ENCODE measurements around the gene UPF2. TPM values are rescaled to one million over a fixed set of nuclear protein-coding genes. Genes with fewer than 3 reads are reported as not detected.

UPF2 gene
- total and polyA plus RNA-seq, 4 donors: 6.6 to 19.6 (median 16.4) TPM

GRCh38 chr10:12027539-12027938, 15.1 kb downstream of the UPF2 start:
- H3K9ac ChIP-seq (ENCODE audit: low read depth in 1 of 2, low read length in 2 of 2): no peak overlapping the region
- H3K36me3 ChIP-seq (ENCODE audit: control insufficient read depth in 4 of 4, insufficient read depth in 3 of 4, low read depth in 1 of 4, low read length in 3 of 4): peaks cover 6 to 18% (median 11%) of the 10 kb centered on the region in 4 donors
- H3K27me3 ChIP-seq (ENCODE audit: control insufficient read depth in 4 of 4, insufficient read depth in 4 of 4, low read length in 3 of 4): no peaks in the 10 kb centered on the region
- H3K4me1 ChIP-seq (ENCODE audit: control insufficient read depth in 4 of 4, insufficient read depth in 4 of 4, low read length in 3 of 4): peaks cover 4 to 9% (median 5%) of the 10 kb centered on the region in 4 donors
- DNase-seq (ENCODE audit: low spot score): no peak
- no peak overlapping the region for H3K4me3 ChIP-seq (ENCODE audit: low read depth in 1 of 3, low read length in 3 of 3)
- TF ChIP-seq ZBTB33 (IDR thresholded peaks at IDR 0.05) (no peak), GABPA (IDR thresholded peaks at IDR 0.05 in 1 of 2, conservative IDR thresholded peaks at IDR 0.05 in 1 of 2) (no peak), RXRA (IDR thresholded peaks at IDR 0.05) (no peak), ATF3 (IDR thresholded peaks at IDR 0.05) (no peak), TAF1 (conservative IDR thresholded peaks at IDR 0.05) (no peak), SP1 (IDR thresholded peaks at IDR 0.05) (no peak), FOXA1 (IDR thresholded peaks at IDR 0.05) (no peak)
- no peaks in the 10 kb centered on the region for H3K9me3 ChIP-seq (ENCODE audit: control insufficient read depth in 4 of 4, low read length in 3 of 4)
- no peak overlapping the region for H3K27ac ChIP-seq (ENCODE audit: low read depth in 1 of 2, low read length in 2 of 2)
- 87% methylated on average over 2 of the region's 2 CpGs for WGBS

GRCh38 chr10:12025591-12025990, 17.0 kb downstream of the UPF2 start:
- Histone ChIP-seq H3K27me3 (ENCODE audit: control insufficient read depth in 4 of 4, insufficient read depth in 4 of 4, low read length in 3 of 4) (no peaks in the 10 kb centered on the region), H3K9me3 (ENCODE audit: control insufficient read depth in 4 of 4, low read length in 3 of 4) (no peaks in the 10 kb centered on the region), H3K4me1 (ENCODE audit: control insufficient read depth in 4 of 4, insufficient read depth in 4 of 4, low read length in 3 of 4) (peaks cover 6 to 24% (median 12%) of the 10 kb centered on the region in 4 donors), H3K4me3 (ENCODE audit: low read depth in 1 of 3, low read length in 3 of 3) (no peak overlapping the region), H3K27ac (ENCODE audit: low read depth in 1 of 2, low read length in 2 of 2) (no peak overlapping the region), H3K36me3 (ENCODE audit: control insufficient read depth in 4 of 4, insufficient read depth in 3 of 4, low read depth in 1 of 4, low read length in 3 of 4) (peaks cover 4 to 18% (median 9%) of the 10 kb centered on the region in 4 donors), H3K9ac (ENCODE audit: low read depth in 1 of 2, low read length in 2 of 2) (no peak overlapping the region)
- TF ChIP-seq ATF3 (IDR thresholded peaks at IDR 0.05): no peak
- TF ChIP-seq FOXA1 (IDR thresholded peaks at IDR 0.05): no peak
- no peak for TF ChIP-seq RXRA (IDR thresholded peaks at IDR 0.05)
- TF ChIP-seq HNF4G (IDR thresholded peaks at IDR 0.05): no peak
- WGBS: 89% methylated on average over 5 of the region's 5 CpGs
- DNase-seq (ENCODE audit: low spot score): no peak

- H3K27ac ChIP-seq (ENCODE audit: low read depth in 1 of 2, low read length in 2 of 2): peak overlapping the region; percentile 17 to 67
- peak overlapping the region in 1 of 2 donors; percentile 30 for H3K9ac ChIP-seq (ENCODE audit: low read depth in 1 of 2, low read length in 2 of 2)
- peaks cover 0 to 5% (median 1%) of the 10 kb centered on the region in 4 donors for H3K36me3 ChIP-seq (ENCODE audit: control insufficient read depth in 4 of 4, insufficient read depth in 3 of 4, low read depth in 1 of 4, low read length in 3 of 4)
- WGBS: 11% methylated on average over 1 of the region's 1 CpG
- no peak for DNase-seq (ENCODE audit: low spot score)
- TF ChIP-seq RXRA (IDR thresholded peaks at IDR 0.05) (no peak), FOXA1 (IDR thresholded peaks at IDR 0.05) (no peak), ZBTB33 (IDR thresholded peaks at IDR 0.05) (no peak), ATF3 (IDR thresholded peaks at IDR 0.05) (no peak), EGR1 (IDR thresholded peaks at IDR 0.05; ENCODE audit: low read depth in 2 of 2) (no peak), JUND (IDR thresholded peaks at IDR 0.05) (no peak), NR2F2 (IDR thresholded peaks at IDR 0.05) (no peak), HNF4G (IDR thresholded peaks at IDR 0.05) (no peak), HNF4A (conservative IDR thresholded peaks at IDR 0.05) (no peak), FOXA2 (IDR thresholded peaks at IDR 0.05) (no peak), TAF1 (conservative IDR thresholded peaks at IDR 0.05) (no peak), YY1 (IDR thresholded peaks at IDR 0.05) (no peak), GABPA (IDR thresholded peaks at IDR 0.05 in 1 of 2, conservative IDR thresholded peaks at IDR 0.05 in 1 of 2) (no peak)
- H3K27me3 ChIP-seq (ENCODE audit: control insufficient read depth in 4 of 4, insufficient read depth in 4 of 4, low read length in 3 of 4): no peaks in the 10 kb centered on the region
- peaks cover 9 to 33% (median 15%) of the 10 kb centered on the region in 4 donors for H3K4me1 ChIP-seq (ENCODE audit: control insufficient read depth in 4 of 4, insufficient read depth in 4 of 4, low read length in 3 of 4)
- no peak overlapping the region for H3K4me3 ChIP-seq (ENCODE audit: low read depth in 1 of 3, low read length in 3 of 3)
- H3K9me3 ChIP-seq (ENCODE audit: control insufficient read depth in 4 of 4, low read length in 3 of 4): no peaks in the 10 kb centered on the region
Measured at GRCh38 chr10:12022580-12023257, 19.9 kb downstream of the UPF2 start.
